Fibroblast of skin of left biceps (primary cell): ENCODE data around the gene IFNA14.
"Not testable (repeated sequence)": the region's sequence is repeated elsewhere in the genome, so short reads cannot be mapped to it uniquely, and the experiment has no call there.

Experiments
- DNase-seq, 2 experiments: peaks; one replicate each; pipeline ENCODE4 v3.0.0-alpha.2; 2013; ENCODE audit warnings: low read depth in 2 of 2

IFNA14 gene

GRCh38 chr9:21239911-21240310 is at the start of gene IFNA14:
TSS of gene IFNA14 (minus strand) at chr9:21240005. CDS start at chr9:21239935, 70 bp downstream.
- DNase-seq: no peak

- DNase-seq: no peak
Measured at GRCh38 chr9:21287280-21287679, 47.5 kb upstream of the IFNA14 start.

GRCh38 chr9:21286659-21287058 is 46.9 kb upstream of the IFNA14 start:
- no peak for DNase-seq

GRCh38 chr9:21286099-21286498 is 46.3 kb upstream of the IFNA14 start:
- DNase-seq: no peak

- DNase-seq: no peak
Measured at GRCh38 chr9:21281275-21281674, 41.5 kb upstream of the IFNA14 start.

- no peak for DNase-seq
Measured at GRCh38 chr9:21268347-21268657, 28.5 kb upstream of the IFNA14 start.

- no peak for DNase-seq
Measured at GRCh38 chr9:21267485-21268346, 27.9 kb upstream of the IFNA14 start.

- no peak for DNase-seq
Measured at GRCh38 chr9:21266733-21267484, 27.1 kb upstream of the IFNA14 start.

- DNase-seq: no peak
Measured at GRCh38 chr9:21265421-21266189, 25.8 kb upstream of the IFNA14 start.

- no peak for DNase-seq
Measured at GRCh38 chr9:21255538-21256212, 15.9 kb upstream of the IFNA14 start.

GRCh38 chr9:21252721-21253547 is 13.1 kb upstream of the IFNA14 start:
- no peak for DNase-seq

GRCh38 chr9:21251638-21252037 is 11.8 kb upstream of the IFNA14 start:
- no peak for DNase-seq

GRCh38 chr9:21251190-21251589 is 11.4 kb upstream of the IFNA14 start:
- no peak for DNase-seq

- DNase-seq: no peak
Measured at GRCh38 chr9:21244836-21245235, 5.0 kb upstream of the IFNA14 start.

- DNase-seq: not testable (repeated sequence)
Measured at GRCh38 chr9:21236360-21236714, 3.5 kb downstream of the IFNA14 start.

GRCh38 chr9:21235468-21236359 is 4.1 kb downstream of the IFNA14 start:
- not testable (repeated sequence) for DNase-seq

- no peak for DNase-seq
Measured at GRCh38 chr9:21234153-21234687, 5.6 kb downstream of the IFNA14 start.

- DNase-seq: no peak
Measured at GRCh38 chr9:21233258-21233657, 6.5 kb downstream of the IFNA14 start.

GRCh38 chr9:21228122-21228521 is 11.7 kb downstream of the IFNA14 start, which contains the start of gene IFNA17:
TSS of gene IFNA17 (minus strand) at chr9:21228222. CDS start at chr9:21228173, 49 bp downstream.
- no peak for DNase-seq
